CMK (cell line): ENCODE measurements around the gene SLIT3.
"Not testable (repeated sequence)": the region's sequence is repeated elsewhere in the genome, so short reads cannot be mapped to it uniquely, and the experiment has no call there.

Source experiments
- DNase-seq: peaks from one replicate; pipeline ENCODE4 v3.0.0-alpha.2; 2010; ENCODE audit warnings: low read depth

SLIT3 gene

DNA sequence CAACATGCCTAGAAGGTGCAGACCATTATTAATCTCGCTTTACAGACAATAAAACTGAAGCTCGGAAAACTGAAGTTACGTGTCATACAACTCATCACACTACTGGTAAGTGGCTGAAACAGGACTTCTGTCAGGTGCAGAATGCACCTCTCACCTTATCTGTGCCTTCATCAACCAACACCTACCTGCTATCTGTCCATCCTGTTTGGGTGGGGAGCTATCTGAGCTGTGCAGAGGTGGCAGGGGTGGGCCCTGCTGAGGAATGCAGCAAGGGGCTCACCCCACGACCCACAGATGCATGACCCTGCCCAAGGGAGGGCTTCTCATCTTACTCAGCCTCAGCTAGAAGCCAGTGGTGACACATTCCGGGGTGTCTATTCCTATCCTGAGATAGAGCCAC lies 81.6 kb downstream of the SLIT3 start:
- no peak for DNase-seq

DNA sequence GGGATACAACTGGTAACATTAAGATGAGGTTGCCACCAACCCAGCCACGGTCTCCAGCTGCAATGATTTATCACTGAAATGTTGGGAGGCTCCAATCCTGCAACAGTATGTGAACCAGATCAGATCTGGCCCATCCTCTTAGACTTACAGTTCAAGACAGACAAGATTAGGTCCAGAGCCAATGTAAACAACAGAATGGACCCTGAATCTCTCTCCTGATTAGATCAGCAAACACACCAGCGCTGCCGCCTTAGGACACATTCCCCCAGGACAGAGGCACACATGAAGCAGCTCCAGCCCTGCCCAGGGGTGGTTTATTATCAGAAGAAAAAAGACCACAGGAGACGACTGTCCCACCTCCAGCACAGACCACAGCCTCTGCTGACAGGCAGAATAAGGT lies 82.1 kb downstream of the SLIT3 start:
- DNase-seq, result no peak

DNA sequence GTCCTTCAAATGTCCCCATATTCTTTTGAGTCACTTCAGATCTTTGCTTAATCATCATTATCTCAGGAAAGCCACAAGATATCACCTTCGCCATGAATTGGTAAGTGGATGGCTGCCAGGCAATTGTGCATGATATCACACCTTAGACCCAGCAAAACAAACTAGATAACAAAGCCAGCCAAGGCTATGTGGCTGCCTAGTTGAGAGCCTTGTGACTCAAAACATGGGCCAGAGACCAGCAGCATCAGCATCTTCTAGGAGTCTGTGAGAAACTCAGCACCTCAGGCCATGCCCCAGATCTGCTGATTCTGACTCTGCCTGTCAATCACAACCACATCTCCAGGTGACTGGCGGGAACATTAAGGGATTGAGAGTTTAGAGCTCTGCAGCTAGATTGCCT lies 82.8 kb downstream of the SLIT3 start:
- no peak for DNase-seq

DNA sequence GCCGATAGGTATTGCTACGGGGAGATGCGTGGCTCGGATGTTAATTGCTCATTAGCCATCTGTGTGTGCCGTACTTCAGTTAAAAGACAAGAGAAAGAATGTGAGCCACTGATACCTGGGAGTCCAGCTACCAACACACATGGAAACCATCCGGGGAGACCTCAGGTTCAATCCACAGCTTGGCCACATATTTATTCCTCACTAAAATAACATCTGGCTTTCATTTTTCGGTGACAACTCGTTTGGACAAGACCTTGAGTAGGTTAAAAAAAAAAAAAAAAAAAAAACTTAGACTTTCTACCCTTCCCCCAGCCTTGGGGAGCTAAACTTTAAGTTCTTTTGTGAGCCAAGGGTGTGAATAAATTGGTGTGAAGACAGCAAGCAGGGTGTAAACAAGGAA lies 84.1 kb downstream of the SLIT3 start:
- DNase-seq, result no peak

DNA sequence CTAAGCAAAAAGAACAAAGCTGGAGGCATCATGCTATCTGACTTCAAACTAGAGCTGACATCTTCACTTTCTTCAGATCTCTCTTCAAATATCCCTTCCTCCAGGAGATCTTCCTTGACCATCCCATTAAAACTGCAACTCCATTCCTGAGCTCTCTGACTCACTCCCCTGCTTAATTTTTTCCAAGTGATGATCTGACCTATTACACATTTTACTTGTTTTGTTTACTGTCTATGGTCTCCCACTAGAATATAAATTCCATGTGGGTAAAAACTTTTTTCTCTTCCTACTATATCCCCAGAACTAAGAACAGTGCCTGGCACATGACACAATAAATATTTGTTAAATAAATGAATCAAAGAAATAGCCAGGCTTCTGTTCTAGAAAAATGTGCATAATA lies 87.5 kb downstream of the SLIT3 start:
- DNase-seq, result no peak

DNA sequence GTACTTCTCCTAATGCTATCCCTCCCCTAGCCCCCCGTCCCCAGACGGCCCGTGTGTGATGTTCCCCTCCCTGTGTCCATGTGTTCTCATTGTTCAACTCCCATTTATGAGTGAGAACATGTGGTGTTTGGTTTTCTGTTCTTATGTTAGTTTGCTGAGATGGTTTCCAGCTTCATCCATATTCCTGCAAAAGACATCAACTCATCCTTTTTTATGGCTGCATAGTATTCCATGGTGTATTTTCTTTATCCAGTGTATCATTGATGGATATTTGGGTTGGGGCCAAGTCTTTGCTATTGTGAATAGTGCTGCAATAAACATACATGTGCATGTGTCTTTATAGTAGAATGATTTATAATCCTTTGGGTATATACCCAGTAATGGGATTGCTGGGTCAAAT lies 89.2 kb downstream of the SLIT3 start:
- not testable (repeated sequence) for DNase-seq

DNA sequence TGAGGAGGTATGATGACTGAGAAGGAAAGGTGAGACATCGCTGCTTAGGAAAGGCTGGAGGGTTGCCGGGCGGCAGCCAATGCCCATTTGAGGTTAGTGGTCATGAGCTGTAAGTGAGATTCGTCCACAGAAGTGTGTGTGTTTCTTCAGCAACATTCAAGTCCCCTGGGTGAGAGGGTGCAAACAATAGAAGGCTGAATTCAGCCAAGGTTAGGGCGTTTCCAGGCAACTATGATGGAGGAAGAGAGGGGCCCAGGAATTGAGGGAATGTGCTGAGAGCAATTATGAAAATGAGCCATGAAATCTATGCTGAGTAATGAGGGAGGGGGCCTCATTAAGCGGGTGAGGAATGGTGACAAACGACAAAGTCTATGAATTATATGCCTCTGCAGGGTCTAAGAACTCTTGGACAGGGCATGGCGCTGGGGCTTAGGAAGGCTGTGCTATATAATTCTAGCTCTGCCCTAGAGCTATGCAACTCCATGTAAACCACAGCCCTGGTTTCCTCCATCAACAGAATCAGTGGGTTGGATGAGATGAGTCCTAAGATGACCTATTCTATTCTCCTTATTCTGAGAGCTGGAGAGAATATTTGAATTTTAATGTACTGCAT lies 96.0 kb downstream of the SLIT3 start:
- DNase-seq, result no peak

DNA sequence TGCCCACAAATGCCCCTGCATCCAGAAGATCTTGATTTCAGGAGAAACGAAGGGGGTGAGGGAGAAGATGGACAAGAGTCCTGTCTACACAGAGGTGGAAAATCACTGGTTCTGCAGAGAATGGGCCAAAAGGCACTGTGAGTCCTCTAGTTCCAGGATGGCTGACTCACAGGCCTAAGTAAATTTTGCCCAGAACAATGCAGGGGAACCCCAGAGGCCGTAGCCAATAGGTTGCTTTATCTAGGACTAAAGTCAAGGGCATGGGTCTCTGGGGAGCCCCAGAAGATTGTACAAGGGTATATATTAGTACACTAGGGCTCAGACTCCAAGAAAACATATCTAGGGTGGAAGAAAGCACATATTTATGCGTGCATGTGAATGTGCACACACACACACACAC lies 98.0 kb downstream of the SLIT3 start:
- DNase-seq, result no peak

DNA sequence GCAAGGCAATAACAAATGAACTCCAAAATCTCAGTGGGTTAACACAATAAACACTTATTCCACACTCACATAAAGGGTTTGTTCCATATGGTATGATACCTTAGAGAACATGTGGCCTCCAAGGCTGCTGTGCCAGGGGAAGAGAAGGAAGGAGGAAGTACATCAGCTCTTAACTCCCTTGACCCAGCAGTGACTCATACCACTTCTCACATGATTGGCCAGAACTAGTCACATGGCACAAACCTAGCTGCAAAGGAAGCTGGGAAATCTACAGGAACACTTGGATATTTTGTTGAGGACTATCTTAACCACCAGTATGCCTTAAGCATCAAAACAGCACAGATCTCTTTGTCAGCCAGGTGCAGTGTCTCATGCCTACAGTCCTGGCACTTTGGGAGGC lies 99.3 kb downstream of the SLIT3 start:
- DNase-seq, result peak; percentile 15

DNA sequence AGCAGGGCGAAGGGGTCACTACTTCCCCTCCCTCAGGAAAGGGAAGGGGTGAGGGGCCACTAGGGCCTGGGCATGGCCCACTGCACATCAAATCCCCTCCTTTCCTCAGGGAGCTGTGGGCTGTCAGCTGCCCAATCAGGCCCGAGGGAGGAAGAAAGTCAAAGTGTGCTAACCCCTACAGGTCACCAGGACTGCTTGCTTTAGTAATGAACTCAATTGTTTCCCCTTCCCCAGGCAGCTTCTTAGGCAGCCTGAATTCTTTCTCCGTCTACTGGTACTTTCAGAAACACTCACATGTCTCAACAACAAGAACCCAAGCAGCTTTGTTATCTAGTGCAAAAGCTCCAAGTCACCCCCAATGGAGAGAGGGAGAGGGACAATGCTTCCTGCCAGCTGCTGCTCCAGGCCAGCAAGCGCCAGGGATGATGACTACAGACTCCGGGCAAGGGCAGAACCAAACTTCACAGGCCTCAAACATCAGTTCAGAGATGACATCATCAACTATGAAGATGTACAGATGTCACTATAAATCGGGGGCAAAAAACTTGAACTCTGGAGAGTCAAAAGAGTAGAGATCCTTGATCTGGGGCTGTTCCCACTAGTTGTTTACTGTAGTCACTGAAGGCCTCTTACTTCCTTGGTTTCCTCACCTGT lies 100.7 kb downstream of the SLIT3 start:
- no peak for DNase-seq

DNA sequence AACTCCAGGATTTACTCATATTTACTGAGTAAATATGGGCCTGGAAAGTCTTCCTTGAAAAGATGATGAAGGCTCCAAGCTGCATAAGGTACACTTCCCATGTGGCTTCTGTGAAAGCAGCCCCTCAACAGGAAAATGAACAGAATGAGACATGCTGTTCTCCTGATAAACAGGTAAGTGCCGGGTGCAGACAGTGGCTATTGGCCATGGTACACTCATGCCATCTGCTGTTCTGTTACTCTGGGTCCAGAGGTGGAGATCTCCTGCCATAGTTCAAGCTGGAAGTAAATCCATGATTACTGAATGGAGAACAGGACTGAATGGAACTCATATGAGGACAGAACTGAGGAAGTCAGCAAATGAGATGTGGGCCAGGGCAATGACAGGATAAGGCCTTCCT lies 103.6 kb downstream of the SLIT3 start:
- DNase-seq, result no peak

DNA sequence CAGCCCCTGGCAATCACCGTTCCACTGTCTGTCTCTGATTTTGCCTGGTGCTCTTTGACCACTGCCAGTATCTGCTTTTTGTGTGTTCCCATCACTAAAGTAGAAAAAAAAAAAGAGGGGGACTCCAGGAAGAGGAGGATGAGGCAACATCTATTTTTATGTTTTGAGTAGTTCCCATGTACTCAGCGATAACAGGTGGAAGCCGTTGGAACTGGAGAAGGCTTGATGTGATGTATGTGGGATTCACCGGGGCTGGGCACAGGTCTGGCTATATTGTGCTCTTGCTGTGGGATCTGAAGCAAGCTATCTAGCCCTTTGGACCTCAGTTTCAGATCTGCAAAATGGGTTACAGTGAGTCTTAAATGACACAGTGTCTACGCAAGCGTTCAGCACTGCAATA lies 104.9 kb downstream of the SLIT3 start:
- DNase-seq, result no peak

DNA sequence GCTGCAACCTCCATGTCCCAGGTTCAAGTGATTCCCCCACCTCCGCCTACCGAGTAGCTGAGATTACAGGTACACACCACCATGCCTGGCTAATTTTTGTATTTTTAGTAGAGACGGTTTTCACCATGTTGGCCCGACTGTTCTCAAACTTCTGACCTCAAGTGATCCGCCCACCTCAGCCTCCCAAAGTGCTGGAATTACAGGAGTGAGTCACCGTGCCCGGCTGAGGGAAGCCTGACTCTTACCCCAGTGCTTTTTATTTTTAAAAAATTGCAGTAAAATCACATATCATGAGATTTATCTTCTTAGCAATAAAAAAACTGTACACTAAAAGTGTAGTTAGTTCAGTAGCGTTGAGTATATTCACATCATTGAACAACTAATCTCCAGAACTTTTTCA lies 105.3 kb downstream of the SLIT3 start:
- DNase-seq, result no peak

DNA sequence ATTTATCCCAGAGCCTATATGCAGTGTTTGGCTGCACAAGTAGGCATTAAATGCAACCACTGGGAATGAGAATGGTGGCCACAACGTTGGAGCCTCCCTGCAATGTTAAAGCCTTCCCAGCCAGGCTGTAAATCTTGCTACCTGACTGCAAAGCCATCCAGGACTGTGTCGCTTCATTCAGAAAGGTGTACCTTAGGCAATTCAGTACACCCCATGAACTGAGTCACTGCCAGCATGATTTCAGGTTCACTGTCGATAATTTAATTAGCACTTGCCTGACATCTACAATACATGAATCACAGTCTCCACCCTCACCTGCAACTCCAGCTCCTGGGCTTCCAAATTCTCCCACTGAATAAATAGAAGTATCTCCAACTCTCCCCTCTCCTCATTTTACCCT lies 108.4 kb downstream of the SLIT3 start:
- no peak for DNase-seq

DNA sequence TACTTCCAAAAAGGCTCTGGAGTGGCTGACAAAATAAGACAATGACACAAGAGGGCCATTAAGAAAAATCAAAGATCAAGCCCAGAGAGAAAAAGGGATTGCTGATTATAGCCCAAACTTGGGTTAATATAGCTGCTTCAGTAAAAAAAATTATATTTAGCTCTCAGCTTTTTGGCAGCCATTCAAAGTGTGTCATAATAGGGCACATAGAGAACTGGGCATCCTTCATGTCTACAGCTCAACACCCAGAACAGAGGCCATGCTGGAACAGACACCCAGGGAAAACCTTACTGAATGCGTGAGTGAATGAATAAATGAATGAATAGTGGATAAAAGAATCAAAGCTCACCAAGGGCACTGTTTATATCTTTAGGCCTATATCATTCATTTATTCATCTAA lies 110.1 kb downstream of the SLIT3 start:
- DNase-seq, result no peak

DNA sequence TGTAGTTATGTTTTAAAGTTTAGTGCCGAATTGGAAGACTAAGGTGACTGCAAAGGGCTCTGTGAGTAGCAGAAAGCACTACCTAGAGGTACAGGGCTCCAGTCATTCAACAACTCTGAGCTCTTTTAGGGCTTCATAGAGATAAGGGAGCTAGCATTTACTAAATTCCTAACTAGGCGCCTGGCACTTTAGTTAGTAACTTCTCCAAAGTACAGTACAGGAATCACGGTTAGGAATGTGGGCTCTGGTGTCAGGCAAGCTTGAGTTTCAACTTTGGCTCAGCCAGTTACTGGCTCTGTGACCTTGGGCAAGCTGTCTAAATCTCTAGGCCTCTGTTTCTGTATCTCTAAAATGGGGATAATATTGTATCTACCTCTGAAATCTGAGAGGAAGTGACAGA lies 115.3 kb downstream of the SLIT3 start:
- DNase-seq, result no peak

DNA sequence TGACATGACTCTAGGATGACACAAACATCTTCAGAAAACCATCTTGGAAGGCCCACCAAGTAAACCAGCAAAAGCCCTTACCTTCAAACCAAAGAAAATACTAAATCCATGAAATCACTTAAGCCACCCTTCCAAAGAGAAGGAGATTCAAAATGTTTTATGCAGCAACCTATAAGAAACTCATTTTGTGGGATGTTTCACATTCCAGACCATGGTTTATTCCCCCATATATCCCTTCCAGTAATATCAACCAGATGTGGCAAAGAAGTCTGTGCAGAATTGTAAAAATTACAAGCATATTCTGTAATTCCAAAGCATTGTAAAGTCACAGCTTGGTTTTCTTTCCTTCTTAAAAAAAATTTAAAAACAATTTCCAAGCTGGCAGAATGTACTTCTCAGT lies 117.4 kb downstream of the SLIT3 start:
- DNase-seq, result no peak

DNA sequence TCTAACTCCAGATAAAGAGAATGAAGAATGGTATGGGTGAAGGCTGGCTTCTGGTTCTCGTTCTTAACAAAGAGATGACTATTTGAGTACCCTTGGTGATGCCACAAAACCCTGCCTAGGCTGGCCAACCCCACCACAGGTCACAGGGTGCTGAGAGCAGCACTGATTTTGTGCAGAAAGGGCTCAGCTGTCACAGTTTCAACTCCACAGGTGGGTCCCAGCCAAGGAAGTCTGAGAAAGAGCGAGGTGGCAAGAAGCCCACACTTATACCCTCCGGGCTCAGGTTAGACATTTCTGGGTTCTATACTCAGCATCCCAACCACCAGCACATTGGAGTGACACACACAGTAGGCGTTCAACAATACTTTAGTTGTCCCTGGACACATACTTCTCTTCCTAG lies 118.1 kb downstream of the SLIT3 start:
- no peak for DNase-seq

DNA sequence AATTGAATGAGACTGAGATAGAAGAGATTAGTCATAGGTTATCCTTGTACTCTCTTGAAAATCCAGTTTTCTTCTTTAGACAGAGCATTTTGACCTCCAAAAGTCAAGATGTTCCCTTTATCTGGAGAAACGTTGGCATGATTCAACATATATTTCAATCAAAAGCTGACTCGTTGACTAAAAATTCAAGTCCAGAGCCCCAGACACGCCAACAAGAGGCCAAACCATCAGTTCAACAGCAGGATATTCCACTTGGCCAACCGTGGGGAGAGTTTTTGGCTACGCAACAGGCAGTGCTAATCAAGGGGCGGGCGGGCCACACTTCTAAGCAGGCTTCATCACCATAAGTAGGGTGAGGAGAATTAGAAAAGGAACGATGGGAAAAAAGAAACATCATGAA lies 119.1 kb downstream of the SLIT3 start:
- DNase-seq, result no peak

DNA sequence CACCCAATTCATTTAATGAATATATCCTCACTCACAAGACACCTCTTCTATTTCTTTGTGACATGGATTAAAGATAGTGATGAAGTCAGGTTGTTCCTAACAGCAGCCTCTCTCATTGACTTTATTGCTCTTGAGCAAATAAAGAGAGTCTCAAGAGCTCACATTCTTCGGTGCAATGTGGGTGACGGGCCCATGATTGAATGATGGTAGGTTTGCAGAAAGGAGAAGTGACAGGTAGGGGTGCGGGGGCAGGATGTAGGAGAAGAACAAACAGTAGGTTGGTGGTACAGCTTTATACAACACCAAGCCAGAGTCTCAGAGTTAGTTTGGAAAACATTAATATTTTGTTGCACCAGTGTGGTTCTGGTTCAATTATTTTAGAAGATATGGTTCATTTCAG lies 122.2 kb downstream of the SLIT3 start:
- DNase-seq, result no peak

DNA sequence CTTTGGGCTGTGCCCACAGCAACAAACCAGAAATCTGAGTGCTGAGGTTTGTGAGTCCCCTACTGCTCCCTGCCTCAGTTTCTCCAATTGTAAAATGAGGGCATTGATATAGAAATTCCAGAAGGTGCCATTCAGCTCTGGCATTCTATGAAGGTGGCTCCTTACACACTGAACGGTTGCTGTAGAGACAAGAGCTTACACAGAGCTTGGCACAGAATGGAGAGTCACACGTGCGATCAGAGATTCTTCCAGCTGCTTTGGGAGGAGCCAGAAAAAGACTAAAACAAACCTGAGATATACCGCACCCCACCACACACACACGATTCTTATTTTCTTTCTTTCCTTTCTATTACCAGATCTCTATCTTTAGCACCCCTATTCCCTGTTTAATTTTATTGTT lies 122.7 kb downstream of the SLIT3 start:
- no peak for DNase-seq

DNA sequence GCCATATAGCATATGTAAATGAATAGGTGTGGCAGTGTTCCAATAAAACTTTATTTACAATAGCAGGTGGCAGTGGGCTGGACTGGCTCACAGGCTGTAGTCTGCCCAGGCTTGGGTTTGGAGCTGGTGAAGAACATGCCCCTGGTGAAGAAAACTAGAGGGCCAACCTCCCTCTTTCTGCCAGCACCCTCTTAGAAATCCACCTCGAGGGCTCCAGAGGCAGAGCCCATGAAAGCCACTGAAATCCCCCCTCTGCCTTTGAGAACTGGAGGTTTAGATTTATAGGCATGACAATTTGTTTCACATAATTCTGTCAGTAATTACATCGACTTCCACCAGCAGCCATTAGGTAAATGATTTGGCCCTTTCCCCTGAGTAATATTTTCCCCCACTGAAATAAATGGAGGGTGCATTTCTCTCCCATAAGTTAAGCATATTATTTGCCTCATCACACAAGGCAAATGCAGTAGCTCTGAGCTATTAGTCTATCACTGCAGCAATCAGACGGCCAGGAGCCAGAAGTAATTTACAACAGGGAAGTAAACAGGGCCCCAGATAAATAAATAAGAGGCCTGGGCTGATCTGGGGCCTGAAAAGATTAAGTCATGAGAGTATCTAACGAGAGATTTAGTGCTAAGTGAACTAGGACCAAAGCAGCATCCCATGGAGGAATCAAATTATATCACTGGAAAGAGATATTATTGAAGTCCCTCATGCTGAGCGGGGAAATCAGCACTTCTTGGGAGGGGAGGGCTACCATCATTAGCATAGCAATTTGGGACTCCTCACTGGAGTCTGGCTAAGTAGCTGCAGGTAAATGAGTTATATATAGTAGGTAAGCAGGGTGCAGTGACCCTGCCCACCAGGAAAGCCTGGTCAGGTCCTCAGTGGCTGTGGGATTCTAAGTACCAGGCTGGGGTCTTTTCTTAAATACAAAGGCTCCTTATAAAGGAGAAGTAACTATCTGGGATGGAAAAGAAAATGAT lies 123.9 kb downstream of the SLIT3 start:
- no peak for DNase-seq

DNA sequence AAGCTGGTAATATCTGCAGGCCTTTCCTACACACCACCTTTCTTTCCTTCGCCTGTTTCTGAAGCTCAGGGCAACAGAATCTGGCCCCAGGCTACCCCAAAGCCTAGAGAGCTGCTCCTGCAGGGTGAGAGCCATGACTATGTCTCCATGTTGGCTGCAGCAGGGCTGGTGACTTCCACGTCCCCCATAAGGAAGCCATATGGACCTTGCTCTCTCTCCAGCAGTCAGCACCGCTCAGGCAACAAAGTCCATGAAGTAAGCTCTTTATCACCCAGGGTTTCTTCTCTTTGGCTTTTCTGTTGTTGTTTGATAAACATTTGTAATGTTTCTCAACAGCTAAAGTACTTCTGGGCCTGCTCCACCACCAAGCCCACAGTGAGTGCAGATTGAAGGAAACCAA lies 125.2 kb downstream of the SLIT3 start:
- DNase-seq, result no peak
